SK-N-SH (cell line): ENCODE measurements around the gene APOF. TPM values are rescaled to one million over a fixed set of nuclear protein-coding genes. Genes with fewer than 3 reads are reported as not detected.

ENCODE experiments used
- CTCF ChIA-PET: fragments of 300-600, 350-600 bp; formaldehyde crosslinking; extraction: SDS; loops from one replicate; lab custom pipeline; 2021; lab: Yijun Ruan, JAX
- POLR2A ChIA-PET: fragments of 350-600 bp; sonication (Branson Sonifier 250); formaldehyde crosslinking; extraction: SDS; loops from one replicate; lab custom pipeline; 2020; ENCODE audit warnings: antibody characterized with exemption, inconsistent platforms; lab: Yijun Ruan, JAX
- DNase-seq: peaks from one replicate; pipeline ENCODE4 v3.0.0; 2012
- H2AFZ ChIP-seq: fragments of 200-600 bp; sonication (generic); 2 replicates; pipeline ENCODE4 v1.8.1; 2016; ENCODE audit warnings: antibody characterized with exemption, mild to moderate bottlenecking, low read depth
- H3F3A ChIP-seq: fragments of 200-600 bp; sonication (generic); replicated peaks from 2 replicates; pipeline ENCODE3; 2016; ENCODE audit warnings: antibody characterized with exemption, mild to moderate bottlenecking; ENCODE audit not compliant: insufficient read depth
- H3K27ac ChIP-seq, 2 experiments: fragments of 200-500 bp in 1 of 2; fragments of 200-600 bp in 1 of 2; sonication (Bioruptor generic) in 1 of 2; sonication (generic), shearing (Covaris generic) in 1 of 2; 2 replicates each; pipeline versions ENCODE4 v1.5.1 to v1.6.1; 2014 to 2016; ENCODE audit warnings: low read depth in 2 of 2, inconsistent platforms in 1 of 2, low read length in 1 of 2, mild to moderate bottlenecking in 1 of 2, mixed read lengths in 1 of 2
- H3K27me3 ChIP-seq: fragments of 200-600 bp; sonication (generic), shearing (Covaris generic); 2 replicates; pipeline ENCODE4 v1.6.1; 2016; ENCODE audit warnings: mixed run types; ENCODE audit not compliant: insufficient read depth
- H3K36me3 ChIP-seq, 2 experiments: fragments of 200-500 bp in 1 of 2; fragments of 200-600 bp in 1 of 2; sonication (Bioruptor generic) in 1 of 2; sonication (generic) in 1 of 2; replicated peaks in 1 of 2; 2 replicates each; pipeline versions ENCODE3 to v1.5.1; 2014 to 2016; ENCODE audit warnings: low read length in 1 of 2, mild to moderate bottlenecking in 1 of 2; ENCODE audit not compliant: insufficient read depth in 2 of 2, control insufficient read depth in 1 of 2
- H3K4me1 ChIP-seq, 2 experiments: fragments of 200-500 bp in 1 of 2; fragments of 200-600 bp in 1 of 2; sonication (Bioruptor generic) in 1 of 2; sonication (generic), shearing (Covaris generic) in 1 of 2; 2 replicates each; pipeline versions ENCODE4 v1.5.1 to v1.6.1; 2014 to 2016; ENCODE audit warnings: low read depth in 1 of 2, low read length in 1 of 2, mixed run types in 1 of 2; ENCODE audit not compliant: insufficient read depth in 2 of 2, control insufficient read depth in 1 of 2
- H3K4me2 ChIP-seq: fragments of 200-600 bp; sonication (generic), shearing (Covaris generic); 2 replicates; pipeline ENCODE4 v1.6.1; 2017; ENCODE audit warnings: mixed run types
- H3K4me3 ChIP-seq, 2 experiments: fragments of 200-500 bp in 1 of 2; fragments of 200-600 bp in 1 of 2; sonication (Bioruptor generic) in 1 of 2; sonication (generic), shearing (Covaris generic) in 1 of 2; 2 replicates each; pipeline versions ENCODE4 v1.5.1 to v1.8.1; 2014 to 2016; ENCODE audit warnings: low read depth in 2 of 2, inconsistent platforms in 1 of 2, low read length in 1 of 2, mild to moderate bottlenecking in 1 of 2, mixed read lengths in 1 of 2, moderate library complexity in 1 of 2
- H3K79me2 ChIP-seq: fragments of 200-600 bp; sonication (generic); 2 replicates; pipeline ENCODE4 v1.8.1; 2017; ENCODE audit warnings: mild to moderate bottlenecking; ENCODE audit not compliant: insufficient read depth
- H3K9ac ChIP-seq: fragments of 200-600 bp; sonication (generic); 2 replicates; pipeline ENCODE4 v1.6.1; 2017; ENCODE audit warnings: mixed run types
- H3K9me2 ChIP-seq: fragments of 200-600 bp; sonication (generic); 2 replicates; pipeline ENCODE4 v1.6.1; 2017; ENCODE audit warnings: mixed run types
- H3K9me3 ChIP-seq: fragments of 200-600 bp; sonication (generic); 2 replicates; pipeline ENCODE4 v1.6.1; 2017; ENCODE audit warnings: mixed run types, mild to moderate bottlenecking, moderate library complexity
- H4K20me1 ChIP-seq: fragments of 200-600 bp; sonication (generic); 2 replicates; pipeline ENCODE4 v1.6.1; 2017; ENCODE audit warnings: mild to moderate bottlenecking, mixed run types; ENCODE audit not compliant: insufficient read depth
- CTCF ChIP-seq: fragments of 200-600 bp; sonication (generic); IDR thresholded peaks from 2 replicates; pipeline ENCODE4 v1.6.1; 2017; ENCODE audit warnings: antibody characterized with exemption, mild to moderate bottlenecking, moderate library complexity
- EP300 ChIP-seq, 2 experiments: IDR thresholded peaks; 2 replicates each; pipeline versions ENCODE4 v1.4.0 to v1.6.1; 2012; ENCODE audit warnings: borderline replicate concordance in 1 of 2, low read depth in 1 of 2, low read length in 1 of 2
- FOXJ3 ChIP-seq: sonication (generic); formaldehyde crosslinking; IDR thresholded peaks from 2 replicates; pipeline ENCODE4 v1.5.1; 2020; ENCODE audit warnings: mild to moderate bottlenecking, missing genetic modification reagents
- FOXM1 ChIP-seq: IDR thresholded peaks from 2 replicates; pipeline ENCODE4 v1.4.0; 2012; ENCODE audit warnings: low read depth, mild to moderate bottlenecking
- GATA2 ChIP-seq: sonication (generic); formaldehyde crosslinking; IDR thresholded peaks from 2 replicates; pipeline ENCODE4 v1.5.0; 2020; ENCODE audit warnings: mild to moderate bottlenecking, missing genetic modification reagents
- MAX ChIP-seq: IDR thresholded peaks from 2 replicates; pipeline ENCODE4 v1.4.0; 2012; ENCODE audit warnings: low read depth
- MXI1 ChIP-seq: IDR thresholded peaks from 2 replicates; pipeline ENCODE4 v1.6.1; 2012; ENCODE audit warnings: mild to moderate bottlenecking, low read depth, low read length, improper control_type of control experiment
- NRF1 ChIP-seq: IDR thresholded peaks from 2 replicates; pipeline ENCODE4 v1.6.1; 2012; ENCODE audit warnings: low read depth, mild to moderate bottlenecking, low read length
- PBX3 ChIP-seq: IDR thresholded peaks from 2 replicates; pipeline ENCODE4; 2012
- RAD21 ChIP-seq: IDR thresholded peaks from 2 replicates; pipeline ENCODE4 v1.6.1; 2012; ENCODE audit warnings: mild to moderate bottlenecking, low read length
- RCOR1 ChIP-seq: fragments of 150-350 bp; IDR thresholded peaks from 2 replicates; pipeline ENCODE4 v1.6.1; 2017; ENCODE audit warnings: antibody characterized with exemption, low read length
- REST ChIP-seq: IDR thresholded peaks from 2 replicates; pipeline ENCODE4 v1.6.1; 2012; ENCODE audit warnings: mild to moderate bottlenecking, low read depth, low read length, moderate library complexity
- RFX5 ChIP-seq: IDR thresholded peaks from 2 replicates; pipeline ENCODE4 v1.6.1; 2012; ENCODE audit warnings: mild to moderate bottlenecking, improper control_type of control experiment, low read length
- RXRA ChIP-seq: IDR thresholded peaks from 2 replicates; pipeline ENCODE4 v1.4.0; 2012; ENCODE audit warnings: low read depth, mild to moderate bottlenecking, borderline replicate concordance
- SIN3A ChIP-seq: IDR thresholded peaks from 2 replicates; pipeline ENCODE4 v1.6.1; 2012; ENCODE audit warnings: low read depth, mild to moderate bottlenecking, low read length, moderate library complexity, borderline replicate concordance
- SMC3 ChIP-seq: IDR thresholded peaks from 2 replicates; pipeline ENCODE4 v1.6.1; 2012; ENCODE audit warnings: low read depth, low read length, improper control_type of control experiment
- TAF1 ChIP-seq: IDR thresholded peaks from 2 replicates; pipeline ENCODE4 v1.6.1; 2012; ENCODE audit warnings: low read depth, mild to moderate bottlenecking, low read length, moderate library complexity, borderline replicate concordance
- USF1 ChIP-seq: IDR thresholded peaks from 2 replicates; pipeline ENCODE4 v1.4.0; 2012; ENCODE audit warnings: low read depth, borderline replicate concordance
- USF2 ChIP-seq: fragments of 150-350 bp; IDR thresholded peaks from 2 replicates; pipeline ENCODE4 v1.6.1; 2017; ENCODE audit warnings: antibody characterized with exemption, low read length, low read depth, borderline replicate concordance
- YY1 ChIP-seq: IDR thresholded peaks from 2 replicates; pipeline ENCODE4 v1.4.0; 2012; ENCODE audit warnings: low read depth, mild to moderate bottlenecking
- WGBS: methylation state at CpG from one replicate; pipeline ENCODE4 v1.1.6; 2017; ENCODE audit warnings: low lambda C conversion rate; 5-methylcytosine and 5-hydroxymethylcytosine counted together
- polyA plus RNA-seq, 3 experiments: library from polyadenylated mRNA; depleted of rRNA; stranded (reverse); fragments of >200 nt; gene quantifications; 2 replicates each; pipeline ENCODE4 v1.2.3, GENCODE V29; 2012

The APOF gene
- polyA plus RNA-seq, 1 of the 3 experiments (the other 2 are of a cell fraction) = not detected

- Histone ChIP-seq H3K4me2 (no peak overlapping the region), H3K9me3 (peaks cover 8% of the 10 kb centered on the region; the same call in 1 of the 2 replicates), H2AFZ (no peak overlapping the region; the same call in 1 of the 2 replicates), H3K4me1 (no peaks in the 10 kb centered on the region), H3K79me2 (no peaks in the 10 kb centered on the region), H3K9me2 (no peaks in the 10 kb centered on the region), H3K27me3 (no peaks in the 10 kb centered on the region), H3K27ac (no peak overlapping the region), H3K9ac (no peak overlapping the region), H3K36me3 (no peaks in the 10 kb centered on the region), H4K20me1 (no peaks in the 10 kb centered on the region), H3K4me3 (no peak overlapping the region), H3F3A (no peaks in the 10 kb centered on the region)
- no peak for DNase-seq
- TF ChIP-seq CTCF (no peak), TAF1 (no peak), GATA2 (CRISPR knock-in tag) (no peak), USF2 (no peak), USF1 (no peak), RAD21 (no peak), FOXM1 (no peak), RCOR1 (no peak), NRF1 (no peak), RXRA (no peak), MAX (no peak), MXI1 (no peak), RFX5 (no peak), PBX3 (no peak), SIN3A (no peak), YY1 (no peak), SMC3 (no peak), FOXJ3 (CRISPR knock-in tag) (no peak), EP300 (IDR thresholded peaks at IDR 0.05; ENCODE audit: borderline replicate concordance in 1 of 2, low read depth in 1 of 2, low read length in 1 of 2) (no peak), REST (no peak)
- WGBS = 80% methylated on average over 1 of the region's 1 CpG
- POLR2A ChIA-PET = no interaction called here
- CTCF ChIA-PET = interaction anchor here (1.4 kb wide), 1 partner anchor 9 kb away, joined by 3 read pairs; no protein-coding TSS in a partner anchor
These were observed 10.9 kb upstream of the APOF start for GRCh38 chr12:56373515-56373914.
